Esophagus muscularis mucosa (tissue), 4 donors: ENCODE data around the gene PIEZO1.

ENCODE experiments used
- CTCF ChIP-seq, 3 experiments: fragments of 200-600 bp in 2 of 3; fragments of 450-650 bp in 1 of 3; sonication (generic) in 2 of 3; IDR thresholded peaks; one replicate each; pipeline ENCODE4 v1.5.1; 2017 to 2019; ENCODE audit warnings: antibody characterized with exemption in 3 of 3, mild to moderate bottlenecking in 2 of 3, moderate library complexity in 1 of 3
- EP300 ChIP-seq: sonication (generic); formaldehyde crosslinking; IDR thresholded peaks from one replicate; pipeline ENCODE4 v1.6.1; 2017; ENCODE audit warnings: antibody characterized with exemption
- POLR2A ChIP-seq: fragments of 450-650 bp; IDR thresholded peaks from one replicate; pipeline ENCODE4 v1.6.1; 2017; ENCODE audit warnings: antibody characterized with exemption, moderate library complexity, mild to moderate bottlenecking, low read depth
- POLR2AphosphoS5 ChIP-seq, 2 donors: sonication (generic); formaldehyde crosslinking; IDR thresholded peaks; one replicate each; pipeline ENCODE4 v1.6.1; 2017; ENCODE audit warnings: antibody characterized with exemption in 2 of 2

GRCh38 chr16:88796278-88796677, 11.3 kb upstream of the PIEZO1 start:
- no peak for TF ChIP-seq CTCF (IDR thresholded peaks at IDR 0.05)
- no peak for TF ChIP-seq POLR2A
- TF ChIP-seq EP300 = no peak
- no peak for TF ChIP-seq POLR2AphosphoS5 (IDR thresholded peaks at IDR 0.05)
